Skeletal muscle tissue (tissue), 4 donors: ENCODE data around the gene CRACR2A. TPM values are rescaled to one million over a fixed set of nuclear protein-coding genes. Genes with fewer than 3 reads are reported as not detected.

Source experiments
- H3K27ac ChIP-seq: one replicate; pipeline ENCODE4 v1.7.0; 2013; ENCODE audit warnings: mild to moderate bottlenecking, low read depth, low read length, inconsistent platforms
- H3K27me3 ChIP-seq, 3 donors: one replicate each; pipeline ENCODE4 v1.7.0; 2013; ENCODE audit warnings: low read length in 3 of 3; ENCODE audit not compliant: control insufficient read depth in 3 of 3, insufficient read depth in 3 of 3
- H3K36me3 ChIP-seq, 3 donors: one replicate each; pipeline ENCODE4 v1.7.0; 2013; ENCODE audit warnings: low read length in 3 of 3; ENCODE audit not compliant: control insufficient read depth in 3 of 3, insufficient read depth in 3 of 3
- H3K4me1 ChIP-seq, 3 donors: one replicate each; pipeline ENCODE4 v1.7.0; 2013; ENCODE audit warnings: low read length in 3 of 3, mild to moderate bottlenecking in 3 of 3; ENCODE audit not compliant: control insufficient read depth in 3 of 3, insufficient read depth in 3 of 3
- H3K4me3 ChIP-seq, 3 donors: one replicate each; pipeline ENCODE4 v1.7.0; 2013; ENCODE audit warnings: low read length in 3 of 3
- H3K9ac ChIP-seq, 3 donors: one replicate each; pipeline ENCODE4 v1.7.0; 2013; ENCODE audit warnings: low read length in 3 of 3, mild to moderate bottlenecking in 3 of 3, moderate library complexity in 2 of 3, low read depth in 1 of 3
- H3K9me3 ChIP-seq, 3 donors: one replicate each; pipeline ENCODE4 v1.7.0; 2013; ENCODE audit warnings: low read length in 3 of 3; ENCODE audit not compliant: control insufficient read depth in 3 of 3
- total RNA-seq: library from RNA; depleted of rRNA; stranded (reverse); fragments of >200 nt; gene quantifications from one replicate; pipeline ENCODE4 v1.2.3, GENCODE V29; 2014
- donor health status: Osteomylitis.

CRACR2A gene
- total RNA-seq, 1 donor from 2014 or later, result 2.1 TPM

DNA sequence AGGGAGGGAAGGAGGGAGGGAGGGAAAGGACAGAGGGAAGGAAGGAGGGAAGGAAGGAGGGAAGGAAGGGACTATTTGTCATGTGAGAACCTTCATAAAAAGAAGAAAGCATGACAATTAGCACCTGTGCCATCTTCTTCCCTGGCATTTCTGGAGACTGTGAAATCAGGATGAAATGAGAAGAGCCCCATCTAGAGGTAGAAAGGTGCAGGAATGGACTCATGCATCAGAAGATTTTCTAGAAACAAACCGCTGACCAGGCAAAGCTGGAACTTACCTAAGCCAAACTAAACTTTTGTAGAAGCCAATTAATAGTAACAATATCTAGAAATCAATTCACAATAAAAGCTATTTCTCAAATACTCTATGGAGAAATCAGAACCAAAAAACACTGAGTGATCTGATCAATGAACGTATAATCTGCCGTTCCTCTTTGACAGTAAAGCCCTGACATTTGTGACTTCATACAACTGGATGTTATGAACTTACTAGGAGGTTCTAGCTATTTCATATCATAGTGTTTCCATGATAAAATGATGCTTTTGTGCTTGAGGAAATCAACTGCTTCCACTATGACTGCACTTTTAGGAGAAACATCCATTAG, 24.4 kb upstream of the CRACR2A start:
- Histone ChIP-seq H3K27me3 (no peaks in the 10 kb centered on the region), H3K9ac (no peak overlapping the region), H3K4me3 (no peak overlapping the region), H3K27ac (no peak overlapping the region), H3K4me1 (peaks cover 0 to under 1% (median 0%) of the 10 kb centered on the region in 3 donors), H3K36me3 (no peaks in the 10 kb centered on the region), H3K9me3 (no peaks in the 10 kb centered on the region)

DNA sequence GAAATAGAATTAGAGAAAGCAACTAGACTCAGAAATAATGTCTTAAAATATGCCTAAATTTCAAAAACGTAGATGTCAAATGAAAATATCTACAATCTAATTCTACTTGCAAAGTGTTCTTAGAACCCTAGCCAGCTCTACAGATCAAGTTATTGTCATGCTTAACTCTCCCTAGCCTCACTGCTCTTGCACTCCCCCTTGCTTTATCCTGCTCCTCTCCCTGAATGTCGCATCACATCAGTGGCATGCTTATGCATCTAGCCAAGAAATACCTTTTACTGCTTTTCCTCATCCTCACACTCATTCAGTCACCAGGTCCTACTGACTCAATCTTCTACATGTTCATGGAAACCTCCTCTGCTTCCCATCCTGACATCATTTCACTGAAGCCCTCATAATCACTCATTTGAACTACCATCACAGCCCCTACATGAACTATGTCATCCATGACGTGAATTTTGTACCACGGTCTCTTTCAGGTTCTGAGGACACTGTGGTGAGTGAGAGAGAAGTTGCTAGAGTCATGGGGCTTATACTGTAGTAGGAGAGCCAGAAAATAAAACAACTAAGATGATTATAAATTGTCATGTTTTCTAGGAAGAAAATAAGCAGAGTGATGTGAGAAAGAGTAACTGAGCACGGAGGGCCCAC, 22.6 kb upstream of the CRACR2A start:
- no peak overlapping the region for H3K27ac ChIP-seq
- H3K4me1 ChIP-seq, result peaks cover 0 to 7% (median 0%) of the 10 kb centered on the region in 3 donors
- no peaks in the 10 kb centered on the region for H3K9me3 ChIP-seq
- no peaks in the 10 kb centered on the region for H3K27me3 ChIP-seq
- H3K9ac ChIP-seq, result no peak overlapping the region
- no peaks in the 10 kb centered on the region for H3K36me3 ChIP-seq
- H3K4me3 ChIP-seq, result no peak overlapping the region

DNA sequence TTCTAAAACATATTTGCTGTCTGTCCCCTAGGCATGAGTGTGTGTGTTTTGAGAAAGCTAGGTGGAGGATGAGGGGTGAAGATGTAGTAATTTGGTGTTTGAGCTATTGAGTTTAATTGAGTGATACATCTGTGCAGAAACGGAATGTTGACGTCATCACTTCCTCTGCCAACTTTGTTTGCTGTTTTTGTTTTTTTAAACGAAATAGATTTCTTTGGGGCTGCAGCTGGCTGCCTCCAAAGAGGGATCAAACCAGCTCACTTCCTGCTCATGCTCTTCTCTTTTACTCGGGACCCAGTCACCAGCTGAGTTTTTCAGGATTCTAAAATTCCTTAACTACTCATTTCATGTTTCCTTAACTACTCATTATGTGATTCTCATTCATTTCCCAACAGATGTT, 19.5 kb upstream of the CRACR2A start:
- H3K36me3 ChIP-seq, result no peaks in the 10 kb centered on the region

DNA sequence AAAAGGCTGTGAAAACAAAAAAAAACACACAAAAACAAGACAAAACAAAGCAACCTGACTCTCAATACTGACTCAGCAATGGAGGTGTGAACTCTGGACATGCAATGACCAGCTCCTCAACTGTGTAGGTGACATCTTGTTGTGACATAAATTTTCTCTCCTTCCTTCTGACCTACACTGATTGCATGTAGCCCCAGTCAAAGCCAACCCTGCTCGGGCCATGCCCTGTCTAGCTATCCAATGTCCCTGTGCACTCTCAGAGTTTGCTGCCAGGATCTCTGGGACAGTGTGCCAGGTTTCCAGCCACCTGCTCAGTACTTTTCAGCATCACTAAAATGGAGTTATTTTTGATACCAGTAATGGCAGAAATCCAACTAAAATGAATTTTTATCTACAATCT, 18.9 kb upstream of the CRACR2A start:
- no peak overlapping the region for H3K27ac ChIP-seq
- H3K36me3 ChIP-seq, result no peaks in the 10 kb centered on the region
- H3K27me3 ChIP-seq, result no peaks in the 10 kb centered on the region
- no peaks in the 10 kb centered on the region for H3K9me3 ChIP-seq
- H3K4me1 ChIP-seq, result peaks cover 0 to 7% (median 0%) of the 10 kb centered on the region in 3 donors
- H3K4me3 ChIP-seq, result no peak overlapping the region
- no peak overlapping the region for H3K9ac ChIP-seq

More for the DNA sequence above, 19.5 kb upstream of the CRACR2A start:
- H3K4me1 ChIP-seq, result peaks cover 0 to 7% (median 0%) of the 10 kb centered on the region in 3 donors
- H3K27me3 ChIP-seq, result no peaks in the 10 kb centered on the region
- no peak overlapping the region for H3K4me3 ChIP-seq
- H3K9ac ChIP-seq, result no peak overlapping the region
- no peak overlapping the region for H3K27ac ChIP-seq
- H3K9me3 ChIP-seq, result no peaks in the 10 kb centered on the region

DNA sequence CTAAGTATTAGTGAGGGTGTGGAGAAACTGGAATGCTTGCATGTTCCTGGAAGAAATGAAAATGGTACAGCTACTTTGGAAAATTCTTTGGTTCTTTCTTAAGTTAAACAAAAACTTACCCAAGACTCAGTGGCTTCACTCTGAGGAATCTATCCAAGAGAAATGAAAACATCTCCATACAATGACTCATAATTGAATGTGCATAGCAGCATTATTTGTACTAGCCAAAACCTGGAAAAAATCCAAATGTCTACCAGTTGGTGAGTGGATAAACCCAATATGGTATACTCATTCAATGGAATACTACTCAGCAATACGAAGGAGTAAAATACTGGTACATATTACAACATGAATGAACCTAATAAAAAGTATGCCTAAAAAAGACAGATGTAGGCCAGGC, 18.0 kb upstream of the CRACR2A start:
- Histone ChIP-seq H3K4me3 (no peak overlapping the region), H3K4me1 (peaks cover 0 to 7% (median 0%) of the 10 kb centered on the region in 3 donors), H3K9ac (no peak overlapping the region), H3K36me3 (no peaks in the 10 kb centered on the region), H3K9me3 (no peaks in the 10 kb centered on the region), H3K27me3 (no peaks in the 10 kb centered on the region), H3K27ac (no peak overlapping the region)

DNA sequence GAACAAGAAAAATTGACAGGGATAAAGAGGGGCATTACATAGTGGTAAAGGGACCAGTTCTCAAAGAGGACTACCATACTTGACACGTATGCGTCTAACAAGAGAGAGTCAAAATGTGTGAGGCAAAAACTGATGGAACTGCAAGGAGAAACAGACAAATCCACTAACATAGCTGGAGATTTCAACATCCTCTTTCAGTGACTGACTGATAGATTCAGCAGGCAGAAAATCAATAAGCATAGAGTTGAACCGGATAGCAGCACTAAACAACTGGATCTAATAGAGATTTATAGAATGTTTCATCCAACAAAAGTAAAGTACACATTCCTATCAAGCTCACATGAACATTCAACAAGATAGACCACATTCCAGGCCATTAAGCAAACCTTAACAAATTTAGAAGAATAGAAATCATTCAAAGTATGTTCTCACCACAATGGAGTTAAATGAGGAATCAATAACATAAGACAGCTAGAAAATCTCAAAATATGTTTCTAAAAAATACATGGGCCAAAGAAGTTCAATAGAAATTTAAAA, 16.1 kb upstream of the CRACR2A start:
- no peak overlapping the region for H3K4me3 ChIP-seq
- H3K4me1 ChIP-seq, result peaks cover 0 to 7% (median 0%) of the 10 kb centered on the region in 3 donors
- no peak overlapping the region for H3K9ac ChIP-seq
- H3K27me3 ChIP-seq, result no peaks in the 10 kb centered on the region
- no peak overlapping the region for H3K27ac ChIP-seq
- H3K36me3 ChIP-seq, result no peaks in the 10 kb centered on the region
- no peaks in the 10 kb centered on the region for H3K9me3 ChIP-seq

DNA sequence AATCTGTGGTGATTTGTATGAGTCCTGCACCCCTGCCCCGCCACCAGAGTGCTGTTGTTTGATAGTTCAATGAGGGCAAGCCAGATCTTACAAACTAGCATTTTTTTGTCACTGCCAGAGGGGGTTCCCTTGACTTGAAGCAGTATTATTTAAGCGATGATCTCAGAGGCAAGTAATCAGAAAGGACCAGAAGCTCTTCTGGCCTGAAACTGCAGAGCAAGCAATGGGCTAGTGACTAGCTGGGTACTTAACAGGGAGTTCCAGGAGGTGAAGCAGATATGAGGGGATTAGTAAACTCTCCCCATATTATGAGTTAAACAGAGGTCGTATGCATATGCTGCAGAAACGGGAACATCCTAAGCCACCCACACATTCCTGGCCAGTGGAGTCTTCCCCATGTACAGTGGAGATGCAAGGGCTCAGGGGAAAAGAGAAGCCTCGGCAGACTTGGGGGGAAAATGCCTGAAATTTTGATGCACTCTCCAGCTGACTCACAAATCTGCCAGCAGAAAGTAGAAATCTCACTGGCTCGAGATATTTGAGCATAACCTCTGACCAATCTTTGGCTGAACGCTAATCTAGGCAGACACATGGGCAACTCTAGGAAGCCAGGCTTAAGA, 8.3 kb upstream of the CRACR2A start:
- H3K36me3 ChIP-seq, result no peaks in the 10 kb centered on the region
- no peaks in the 10 kb centered on the region for H3K4me1 ChIP-seq
- H3K27ac ChIP-seq, result no peak overlapping the region
- no peaks in the 10 kb centered on the region for H3K9me3 ChIP-seq
- no peaks in the 10 kb centered on the region for H3K27me3 ChIP-seq
- no peak overlapping the region for H3K4me3 ChIP-seq
- no peak overlapping the region for H3K9ac ChIP-seq

DNA sequence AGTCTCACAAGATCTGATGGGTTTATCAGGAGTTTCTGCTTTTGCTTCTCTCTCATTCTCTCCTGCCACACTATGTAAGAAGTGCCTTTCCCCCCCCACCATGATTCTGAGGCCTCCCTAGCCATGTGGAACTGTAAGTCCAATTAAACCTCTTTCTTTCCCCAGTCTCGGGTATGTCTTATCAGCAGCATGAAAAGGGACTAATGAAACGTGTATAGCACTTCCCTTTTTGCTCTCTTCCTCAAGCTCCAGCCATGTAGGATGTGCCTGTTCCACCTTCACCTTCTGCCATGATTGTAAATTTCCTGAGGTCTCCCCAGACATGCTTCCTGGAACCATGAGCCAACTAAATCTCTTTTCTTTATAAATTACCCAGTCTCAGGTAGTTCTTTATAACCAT, 7.0 kb upstream of the CRACR2A start:
- Histone ChIP-seq H3K9me3 (no peaks in the 10 kb centered on the region), H3K36me3 (no peaks in the 10 kb centered on the region), H3K4me3 (no peak overlapping the region), H3K27ac (no peak overlapping the region), H3K4me1 (peaks cover 0 to 3% (median 0%) of the 10 kb centered on the region in 3 donors), H3K27me3 (peaks cover 0 to 2% (median 0%) of the 10 kb centered on the region in 3 donors), H3K9ac (no peak overlapping the region)

DNA sequence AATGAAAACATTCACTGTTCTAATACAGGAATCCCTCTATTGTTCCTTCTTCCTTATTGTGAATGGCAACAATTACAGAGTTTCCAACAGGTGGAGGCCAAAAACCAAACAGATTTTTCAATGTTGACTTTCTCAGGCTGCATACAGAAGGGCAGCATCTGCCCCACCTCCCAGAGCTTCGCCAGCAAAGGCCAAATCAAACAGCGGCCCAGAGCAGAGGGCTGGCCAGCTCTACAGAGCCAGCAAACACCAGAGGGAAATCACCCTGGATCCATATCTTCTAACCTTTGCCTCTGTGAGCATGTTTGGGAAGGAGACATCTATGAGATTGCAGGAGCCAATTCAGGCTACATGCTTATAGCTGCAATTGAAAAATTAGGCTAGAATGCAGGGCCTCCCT, 4.4 kb upstream of the CRACR2A start:
- no peak overlapping the region for H3K9ac ChIP-seq
- no peaks in the 10 kb centered on the region for H3K9me3 ChIP-seq
- H3K4me1 ChIP-seq, result peaks cover under 1 to 12% (median 4%) of the 10 kb centered on the region in 3 donors
- H3K36me3 ChIP-seq, result no peaks in the 10 kb centered on the region
- no peak overlapping the region for H3K4me3 ChIP-seq
- peaks cover 0 to 12% (median 5%) of the 10 kb centered on the region in 3 donors for H3K27me3 ChIP-seq
- no peak overlapping the region for H3K27ac ChIP-seq

DNA sequence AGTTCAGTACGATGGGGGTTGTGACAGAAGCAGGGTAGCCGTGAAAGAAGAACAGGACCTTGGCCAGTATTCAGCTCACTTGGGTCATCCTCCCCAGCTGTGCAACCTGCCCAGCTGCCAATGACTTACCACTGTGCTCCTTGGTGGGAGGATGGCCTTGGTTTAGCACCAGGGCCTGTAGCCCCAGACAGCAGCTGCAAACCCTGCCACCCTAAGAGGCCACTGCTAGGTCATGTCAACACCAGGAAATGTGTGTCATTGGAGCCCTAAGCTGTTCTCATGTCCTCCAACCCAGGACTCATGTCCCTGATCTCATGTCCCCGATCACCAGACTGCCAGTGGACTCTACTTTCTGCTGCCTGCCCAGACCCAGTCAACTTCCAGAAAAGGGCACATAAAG, 3.0 kb upstream of the CRACR2A start:
- H3K9ac ChIP-seq, result no peak overlapping the region
- H3K4me3 ChIP-seq, result no peak overlapping the region
- peaks cover 4 to 17% (median 6%) of the 10 kb centered on the region in 3 donors for H3K4me1 ChIP-seq
- no peaks in the 10 kb centered on the region for H3K9me3 ChIP-seq
- H3K27me3 ChIP-seq, result peaks cover 0 to 15% (median 9%) of the 10 kb centered on the region in 3 donors
- no peak overlapping the region for H3K27ac ChIP-seq
- H3K36me3 ChIP-seq, result no peaks in the 10 kb centered on the region
